GM21619 (cell line): ENCODE results near the gene TAS2R39.
"Not testable (repeated sequence)": the region's sequence is repeated elsewhere in the genome, so short reads cannot be mapped to it uniquely, and the experiment has no call there.

Experiments
- ATAC-seq: cut with Tn5 transposase; IDR thresholded peaks from one replicate; pipeline ENCODE4 v1.9.1; 2021; ENCODE audit not compliant: unreplicated experiment

The TAS2R39 gene

DNA sequence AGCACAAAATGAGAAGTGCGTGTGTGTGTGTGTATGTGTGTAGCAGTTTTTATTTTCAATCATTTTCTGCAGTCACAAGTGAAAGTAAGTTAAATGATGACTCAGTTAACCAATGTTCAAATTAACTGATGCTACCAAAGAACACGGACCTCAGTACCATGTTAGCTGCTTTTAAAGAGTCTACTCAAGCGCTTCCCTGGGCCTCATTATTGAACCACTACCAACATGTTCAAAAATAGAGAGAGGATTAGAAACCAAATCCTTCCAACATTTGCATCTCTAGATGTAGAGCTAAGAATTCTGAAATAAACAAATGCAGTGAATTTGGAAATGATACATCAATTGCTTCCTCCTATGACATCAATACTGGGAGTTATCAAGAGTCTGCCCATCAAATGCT, at the start of gene TAS2R39:
TAS2R39 (plus strand) TSS at position 396 of the 400 bp plus-strand sequence; CDS start at position 396, 0 bp downstream.
- no peak for ATAC-seq

DNA sequence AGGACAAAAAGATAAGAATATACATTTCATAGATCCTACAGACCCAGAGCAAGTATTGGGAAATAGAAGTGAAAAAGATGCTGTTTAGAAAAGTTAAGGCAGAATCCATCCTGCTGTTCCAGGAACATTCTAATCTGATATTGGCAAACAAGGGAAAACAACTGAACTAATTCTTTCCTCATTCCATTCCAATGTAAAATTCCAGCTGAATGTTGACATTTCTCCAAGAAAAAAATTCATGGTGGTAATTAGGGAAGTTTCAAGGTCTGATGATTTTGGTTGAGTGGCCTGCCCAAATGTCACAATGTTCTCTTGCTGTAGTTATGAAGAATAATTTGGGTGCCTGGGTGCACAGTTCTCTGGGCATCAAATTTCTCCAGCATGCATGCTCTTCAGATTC, 36.1 kb upstream of the TAS2R39 start:
- ATAC-seq = no peak

DNA sequence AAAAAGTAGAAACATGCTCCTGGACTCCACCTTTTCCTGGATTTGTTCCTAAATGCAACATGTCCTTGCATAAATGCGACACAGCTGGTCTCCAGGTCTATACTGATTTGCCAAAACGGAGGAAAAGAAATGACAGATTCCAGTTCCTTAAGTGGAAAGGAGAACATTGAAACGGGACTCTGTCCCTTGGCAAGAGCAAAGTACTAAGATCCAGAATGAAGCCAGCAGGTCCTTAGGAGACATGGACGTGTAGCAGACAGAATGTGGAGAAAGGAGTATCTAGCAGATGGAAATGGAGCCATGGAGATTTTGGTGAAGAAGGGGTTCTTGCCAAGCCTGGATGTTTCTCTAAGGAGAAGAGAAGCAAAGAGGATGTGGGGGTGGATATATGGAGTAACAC, 35.2 kb upstream of the TAS2R39 start:
- ATAC-seq = no peak

DNA sequence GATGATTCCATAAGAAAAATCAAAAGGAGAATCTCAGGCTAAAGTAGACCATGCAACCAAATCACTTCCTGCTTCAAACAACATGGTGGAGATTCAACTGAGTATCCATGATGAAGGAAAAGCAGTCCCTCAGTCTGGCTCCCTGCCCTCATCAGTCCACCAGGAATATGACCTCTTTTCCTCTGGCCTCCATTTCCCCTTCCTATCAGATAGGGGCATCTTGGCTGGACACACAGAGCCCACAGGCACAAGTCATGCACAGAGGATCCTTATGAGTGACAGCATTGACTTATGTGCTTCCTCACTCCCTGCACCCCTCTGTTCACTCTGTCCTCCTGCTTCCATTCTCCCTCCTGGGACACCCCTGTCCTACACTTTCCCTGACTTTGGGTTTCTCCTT, 34.6 kb upstream of the TAS2R39 start:
- ATAC-seq = no peak

DNA sequence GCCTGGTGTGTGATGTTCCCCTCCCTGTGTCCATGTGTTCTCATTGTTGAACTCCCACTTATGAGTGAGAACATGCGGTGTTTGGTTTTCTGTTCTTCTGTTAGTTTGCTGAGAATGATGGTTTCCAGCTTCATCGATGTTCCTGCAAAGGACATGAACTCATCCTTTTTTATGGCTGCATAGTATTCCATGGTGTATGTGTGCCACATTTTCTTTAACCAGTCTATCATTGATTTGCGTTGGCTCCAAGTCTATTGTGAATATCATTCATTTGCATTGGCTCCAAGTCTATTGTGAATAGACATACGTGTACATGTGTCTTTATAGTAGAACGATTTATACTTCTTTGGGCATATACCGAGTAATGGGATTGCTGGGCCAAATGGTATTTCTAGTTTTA, 32.5 kb upstream of the TAS2R39 start:
- ATAC-seq = not testable (repeated sequence)

DNA sequence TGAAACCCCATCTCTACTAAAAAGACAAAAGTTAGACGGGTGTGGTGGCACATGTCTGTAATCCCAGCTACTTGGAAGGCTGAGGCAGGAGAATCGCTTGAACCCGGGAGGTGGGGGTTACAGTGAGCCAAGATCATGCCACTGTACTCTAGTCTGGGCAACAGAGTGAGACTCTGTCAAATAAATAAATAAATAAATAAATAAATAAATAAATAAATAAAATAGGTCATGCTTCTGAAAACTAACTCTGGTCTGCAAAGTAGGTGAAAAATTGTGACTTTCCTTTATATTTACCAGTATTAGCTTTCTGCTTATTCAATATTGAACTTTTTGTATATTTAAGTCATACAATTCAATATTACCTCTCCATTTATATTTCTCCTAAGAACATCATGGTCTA, 24.6 kb upstream of the TAS2R39 start:
- ATAC-seq = not testable (repeated sequence)

DNA sequence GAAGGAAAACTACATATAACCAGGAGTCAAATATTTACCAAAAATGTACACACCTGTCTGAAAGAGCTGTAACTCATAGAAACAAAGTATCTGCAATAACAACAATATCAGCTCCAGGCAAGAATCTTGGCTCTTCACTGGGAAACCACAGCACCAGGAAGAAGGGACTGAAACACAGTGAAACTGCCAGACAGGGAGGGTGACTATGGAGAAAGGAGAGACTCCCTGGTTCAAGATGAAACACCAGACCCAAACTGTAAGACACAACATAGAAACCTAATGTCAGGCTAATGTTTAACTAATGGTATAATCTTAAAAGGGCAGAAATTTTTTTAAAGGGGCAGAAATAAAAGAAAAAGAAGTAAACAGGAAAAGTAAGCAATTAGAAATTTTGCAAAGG, 11.5 kb upstream of the TAS2R39 start:
- ATAC-seq = no peak

DNA sequence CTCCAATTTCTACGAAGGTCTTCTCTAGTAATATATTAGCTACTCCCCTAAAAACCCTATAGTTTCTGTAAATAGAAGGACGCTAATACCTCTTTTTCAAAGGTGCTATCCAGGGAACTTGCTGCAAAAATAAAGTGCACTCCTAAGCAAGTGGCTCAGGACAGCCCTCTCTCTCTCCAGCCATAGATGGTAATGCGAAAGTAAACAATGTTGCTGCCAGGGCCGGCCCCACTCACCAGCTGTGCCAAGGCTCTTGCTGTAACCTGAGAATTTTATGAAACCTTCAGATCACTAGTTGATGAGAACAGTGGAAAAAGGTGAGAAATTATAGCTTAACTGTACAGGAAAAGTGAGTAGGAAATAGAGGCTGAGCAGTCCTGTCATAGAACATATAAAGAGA, 10.9 kb upstream of the TAS2R39 start:
- ATAC-seq = no peak

DNA sequence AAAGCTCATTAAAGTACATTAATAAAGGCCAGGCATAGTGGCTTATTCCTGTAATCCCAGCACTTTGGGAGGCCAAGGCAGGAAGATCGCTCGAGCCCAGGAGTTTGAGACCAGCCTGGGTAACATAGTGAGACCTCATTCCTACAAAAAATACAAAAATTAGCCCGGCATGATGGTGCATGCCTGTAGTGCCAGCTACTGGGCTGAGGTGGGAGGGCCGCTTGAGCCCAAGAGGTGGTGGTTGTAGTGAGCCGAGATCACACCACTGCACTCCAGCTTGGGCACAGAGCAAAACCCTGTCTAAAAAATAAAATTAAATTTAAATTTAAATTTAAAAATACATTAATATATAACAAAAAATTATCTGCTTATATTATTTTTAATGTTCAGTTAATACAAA, 7.1 kb upstream of the TAS2R39 start:
- no peak for ATAC-seq

DNA sequence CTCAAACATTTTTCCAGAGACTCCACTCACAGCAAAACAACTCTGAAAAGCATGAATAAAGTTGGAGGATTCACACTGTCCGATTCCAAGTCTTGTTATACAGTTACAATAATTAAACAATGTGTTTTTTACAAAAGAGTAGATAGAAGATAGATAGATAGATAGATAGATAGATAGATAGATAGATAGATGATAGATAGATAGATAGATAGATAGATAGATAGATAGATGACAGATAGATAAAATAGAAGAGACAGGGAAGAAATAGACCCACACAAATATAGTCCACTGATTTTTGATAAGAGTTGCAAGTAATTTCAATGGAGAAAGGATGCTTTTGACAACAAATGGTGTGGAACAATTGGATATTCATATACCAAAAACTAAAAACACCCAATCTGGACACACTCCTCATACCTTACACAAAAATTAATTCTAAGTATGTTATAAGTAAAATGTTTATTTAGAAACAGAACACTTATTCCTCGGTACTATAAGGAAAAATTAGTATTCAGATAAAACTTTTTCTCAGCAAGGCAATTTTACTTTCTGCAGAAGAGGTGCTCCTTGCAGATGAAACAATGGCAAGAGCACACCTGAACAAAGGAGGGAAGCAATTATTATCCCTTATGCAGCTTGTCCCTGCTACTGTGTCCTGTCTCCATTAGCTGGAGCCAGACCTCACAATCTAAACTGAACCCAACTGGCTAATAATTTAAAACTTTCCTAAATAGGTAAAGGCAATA, 5.7 kb upstream of the TAS2R39 start:
- no peak for ATAC-seq

DNA sequence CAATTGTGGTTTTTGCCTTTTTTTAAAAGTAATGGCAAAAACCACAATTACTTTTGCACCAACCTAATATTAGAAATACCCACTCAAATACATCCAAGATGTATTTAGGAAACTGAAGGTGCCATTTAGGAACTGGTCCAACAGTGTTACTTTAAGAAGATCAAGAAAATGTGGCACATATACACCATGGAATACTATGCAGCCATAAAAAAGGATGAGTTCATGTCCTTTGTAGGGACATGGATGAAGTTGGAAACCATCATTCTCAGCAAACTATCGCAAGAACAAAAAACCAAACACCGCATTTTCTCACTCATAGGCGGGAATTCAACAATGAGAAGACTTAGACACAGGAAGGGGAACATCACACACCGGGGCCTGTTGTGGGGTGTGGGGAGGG, 2.4 kb upstream of the TAS2R39 start:
- ATAC-seq = not testable (repeated sequence)

DNA sequence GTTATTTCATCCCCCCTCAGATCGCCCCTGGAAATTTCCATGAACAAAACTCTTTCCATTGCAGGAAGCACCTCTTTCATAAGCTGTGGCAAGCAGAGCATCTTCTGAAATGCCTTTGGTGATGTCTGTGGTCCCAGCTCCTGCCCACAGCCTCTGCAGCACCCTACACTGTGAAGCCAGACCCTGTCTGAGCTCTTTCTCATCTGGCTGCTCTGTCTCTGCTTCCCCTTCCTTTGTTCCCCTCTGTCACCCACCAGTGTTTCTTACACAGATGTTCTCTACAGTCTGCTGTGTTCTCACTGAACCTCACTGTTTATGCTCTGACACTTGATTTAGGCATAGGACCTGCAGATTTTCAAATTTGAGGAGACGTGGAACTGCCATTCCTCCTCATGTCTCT, 1.9 kb upstream of the TAS2R39 start:
- ATAC-seq = no peak

DNA sequence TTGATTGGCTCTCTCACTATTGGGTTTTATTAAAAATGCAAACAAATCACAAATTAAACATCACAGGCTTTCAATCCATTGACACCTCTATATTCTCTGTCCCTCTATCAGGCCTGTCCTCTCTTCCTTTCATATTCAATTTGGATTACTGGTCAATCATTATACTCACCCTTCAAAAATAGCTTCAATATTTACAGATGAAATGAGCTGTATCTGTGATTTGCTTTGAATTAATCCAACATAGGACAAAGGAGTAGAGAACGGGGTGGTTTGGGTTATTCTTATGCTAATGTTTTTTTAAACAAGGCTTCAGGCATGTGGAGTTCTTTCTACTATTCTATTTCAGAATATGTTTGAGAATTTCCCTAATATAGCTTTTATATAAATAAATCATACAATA, 2.3 kb downstream of the TAS2R39 start:
- ATAC-seq = no peak

DNA sequence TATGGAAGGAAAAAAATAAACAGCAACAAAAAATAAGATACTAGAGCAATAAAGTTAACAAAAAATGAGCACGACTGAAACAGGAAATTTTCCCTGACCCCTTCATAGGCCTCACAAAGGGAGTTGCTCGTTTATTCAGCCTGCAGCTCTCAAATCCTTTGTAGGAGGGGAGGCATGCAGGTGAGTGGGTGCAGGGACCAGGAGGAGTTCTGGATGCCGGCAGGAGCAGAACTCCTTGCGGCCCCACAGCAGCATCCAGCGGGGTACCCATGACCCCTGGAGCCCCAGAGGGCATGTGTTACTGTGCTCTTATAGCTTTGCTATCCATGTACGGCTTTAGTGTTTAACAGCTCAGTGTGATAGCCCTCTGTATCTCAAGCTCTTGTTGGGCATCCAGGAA, 5.8 kb downstream of the TAS2R39 start:
- ATAC-seq = no peak

DNA sequence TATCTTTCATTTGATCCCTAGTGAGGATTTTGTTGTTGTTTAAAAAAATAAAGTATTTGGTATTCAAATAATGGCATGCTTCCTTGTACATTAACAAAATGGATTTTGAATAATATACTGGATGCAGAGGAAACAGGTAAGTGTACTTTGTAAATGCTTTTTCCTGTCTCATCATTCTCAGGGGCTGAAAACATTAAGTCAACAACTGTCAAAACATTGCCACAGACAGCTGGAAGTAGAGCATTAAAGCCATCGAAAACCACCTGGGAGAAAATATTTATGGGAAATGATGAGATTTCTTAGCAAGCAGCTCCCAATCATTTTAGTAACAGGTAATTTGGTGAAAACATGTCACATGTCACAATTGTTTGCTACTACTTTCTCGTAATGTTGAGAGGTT, 10.7 kb downstream of the TAS2R39 start:
- ATAC-seq = no peak

DNA sequence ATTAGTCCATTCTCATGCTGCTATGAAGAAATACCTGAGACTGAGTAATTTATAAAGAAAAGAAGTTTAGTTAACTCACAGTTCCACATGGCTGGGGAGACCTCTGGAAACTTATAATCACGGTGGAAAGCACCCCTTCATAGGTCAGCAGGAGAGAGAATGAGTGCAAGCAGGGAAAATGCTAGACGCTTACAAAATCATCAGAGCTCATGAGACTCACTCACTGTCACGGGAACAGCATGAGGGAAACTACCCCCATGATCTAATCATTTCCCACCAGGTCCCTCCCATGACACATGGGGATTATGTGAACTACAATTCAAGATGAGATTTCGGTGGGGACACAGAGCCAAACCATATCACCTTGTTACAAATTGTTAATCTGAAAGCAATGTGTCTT, 15.8 kb downstream of the TAS2R39 start:
- ATAC-seq = peak; percentile 75

DNA sequence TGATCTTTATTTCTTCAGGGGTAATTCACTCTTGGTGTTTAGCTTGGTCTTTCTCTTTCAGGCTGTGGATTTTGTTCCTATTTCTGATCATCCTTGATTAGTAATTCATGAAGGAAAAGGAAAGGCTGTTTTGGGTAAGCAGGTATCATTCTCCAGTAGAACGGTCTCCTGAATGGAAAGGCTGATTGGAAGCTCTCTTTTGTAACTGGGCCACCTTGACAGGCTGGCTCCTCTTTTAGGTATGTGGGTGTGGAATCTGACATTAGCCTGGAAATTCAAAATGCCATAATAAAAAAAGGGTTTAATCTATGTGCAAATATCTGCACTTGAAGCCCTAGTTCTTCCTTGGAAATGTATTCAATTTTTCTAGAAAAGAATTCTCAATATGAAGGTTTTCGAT, 18.9 kb downstream of the TAS2R39 start:
- no peak for ATAC-seq

DNA sequence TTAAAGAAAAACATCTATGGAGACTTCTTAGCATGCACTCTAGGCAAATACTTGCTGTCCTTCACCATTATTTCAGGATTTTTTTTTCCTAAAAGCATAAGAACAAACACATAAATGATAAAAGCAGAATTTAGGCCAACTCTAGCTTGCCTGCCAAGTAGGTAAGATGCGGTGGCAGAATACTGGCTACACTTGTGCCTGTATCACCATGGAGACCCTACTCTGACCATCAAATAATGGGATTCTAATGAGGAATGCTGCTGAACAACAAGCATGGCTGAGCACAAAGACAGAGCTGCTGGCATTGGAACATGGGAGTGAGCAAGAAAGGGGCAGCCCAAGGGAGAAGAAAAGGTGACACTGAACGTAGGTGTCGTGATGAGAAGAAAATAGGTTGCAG, 20.2 kb downstream of the TAS2R39 start:
- ATAC-seq = no peak

DNA sequence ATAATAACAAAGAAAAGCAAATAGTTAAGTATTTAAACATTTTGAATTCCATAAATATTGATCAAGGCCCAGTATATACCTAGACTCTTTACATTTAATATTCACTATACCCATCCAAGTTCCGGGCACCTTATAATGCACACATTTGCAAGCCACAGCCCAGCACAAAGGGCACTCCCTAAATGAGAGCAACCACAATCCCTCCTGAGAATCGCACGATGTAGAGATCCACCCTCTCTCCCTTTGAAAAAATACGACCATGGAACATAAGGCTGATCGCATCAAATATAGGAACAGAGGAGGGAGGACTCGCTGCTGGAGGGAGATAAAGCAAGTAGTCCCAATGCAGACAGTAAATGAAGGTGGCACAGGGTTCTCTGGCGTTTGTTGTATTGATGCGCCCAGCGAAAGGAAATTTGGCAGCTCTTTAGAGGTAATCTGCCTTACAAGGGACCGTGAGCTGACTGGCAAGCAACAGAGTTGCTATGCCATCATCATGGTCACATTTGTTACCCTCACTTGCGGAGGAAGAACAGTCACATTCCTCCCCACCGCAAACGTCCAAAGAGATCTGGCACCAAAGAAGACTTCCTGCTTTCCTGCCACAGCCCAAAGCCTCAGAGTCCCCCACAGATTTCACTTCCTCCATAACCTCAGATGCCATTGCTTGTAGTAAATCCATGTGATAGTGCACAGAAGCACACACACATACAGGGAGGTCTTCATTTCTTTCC, 22.5 kb downstream of the TAS2R39 start:
- peak; percentile 86 for ATAC-seq

DNA sequence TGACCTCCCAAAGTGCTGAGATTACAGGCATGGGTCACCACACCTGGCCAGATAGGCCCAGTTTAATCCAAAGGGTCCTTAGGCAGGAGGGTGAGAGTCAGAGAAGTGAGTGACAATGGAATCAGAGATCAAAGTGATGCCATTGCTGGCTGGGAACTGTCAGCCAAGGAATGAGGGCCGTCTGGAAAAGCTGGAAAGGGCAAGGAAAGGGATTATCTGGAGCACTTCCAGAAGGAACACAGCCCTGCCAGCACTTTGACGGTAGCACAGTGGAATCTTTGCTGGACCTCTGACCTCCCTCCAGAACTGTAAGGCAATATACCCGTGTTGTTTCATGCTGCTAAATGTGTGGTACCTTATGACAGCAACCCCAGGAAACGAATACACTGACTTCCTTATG, 27.3 kb downstream of the TAS2R39 start:
- ATAC-seq = no peak

DNA sequence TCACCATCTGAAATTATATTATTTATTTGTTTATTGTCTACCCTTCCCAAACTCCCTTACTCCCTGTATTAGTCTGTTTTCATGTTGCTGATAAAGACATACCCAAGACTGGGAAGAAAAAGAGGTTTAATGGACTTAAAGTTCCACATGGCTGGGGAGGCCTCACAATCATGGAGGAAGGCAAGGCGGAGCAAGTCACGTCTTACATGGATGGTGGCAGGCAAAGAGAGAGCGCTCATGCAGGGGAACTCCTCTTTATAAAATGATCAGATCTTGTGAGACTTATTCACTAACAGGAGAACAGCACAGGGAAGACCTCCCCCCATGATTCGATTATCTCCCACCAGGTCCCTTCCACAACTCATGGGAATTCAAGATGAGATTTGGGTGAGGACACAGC, 30.3 kb downstream of the TAS2R39 start:
- not testable (repeated sequence) for ATAC-seq

DNA sequence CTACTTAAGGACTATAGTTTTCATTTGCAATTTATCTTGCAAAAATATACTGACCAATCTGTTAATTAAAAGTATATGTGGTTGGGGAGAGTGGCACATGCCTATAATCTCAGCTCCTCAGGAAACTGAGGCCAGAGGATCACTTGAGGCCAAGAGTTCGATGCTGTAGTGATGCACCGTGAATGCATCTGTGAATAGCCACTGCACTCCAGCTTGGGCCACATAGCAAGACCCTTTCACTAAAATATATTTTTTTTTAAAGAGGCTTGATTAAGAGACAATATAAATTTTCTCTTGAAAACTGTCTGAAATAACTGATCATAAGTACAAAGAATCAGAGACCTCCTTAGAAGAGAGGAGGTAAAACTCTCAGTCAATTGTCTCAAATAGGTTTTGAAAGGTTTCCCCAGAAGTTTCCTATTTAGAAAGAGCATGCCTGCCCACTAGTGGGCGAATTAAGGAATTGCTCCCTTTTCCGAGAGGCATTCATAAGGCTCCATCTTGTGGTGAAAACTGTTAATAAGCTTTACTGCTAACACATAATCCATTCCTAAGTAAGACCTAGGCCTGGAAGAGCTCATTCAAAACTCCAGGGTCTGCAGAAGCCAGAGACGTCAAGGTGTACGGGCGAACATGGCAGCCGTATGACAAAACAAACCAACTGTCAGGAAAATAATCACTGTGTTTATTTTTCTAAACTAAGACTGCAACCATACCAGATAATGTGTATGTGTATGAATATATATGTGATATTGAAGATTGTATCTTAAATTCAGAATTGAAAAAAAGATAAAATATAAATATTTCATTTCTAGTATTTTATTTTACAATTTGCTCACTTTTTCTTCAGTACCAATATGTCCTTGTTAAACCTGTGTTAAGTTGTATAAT, 31.8 kb downstream of the TAS2R39 start:
- peak; percentile 95 for ATAC-seq
